H54 (cell line): ENCODE results near the gene HES3.
"Not testable (repeated sequence)": the region's sequence is repeated elsewhere in the genome, so short reads cannot be mapped to it uniquely, and the experiment has no call there.

Source experiments
- DNase-seq: peaks from one replicate; pipeline ENCODE4 v3.0.0; 2011; ENCODE audit warnings: low spot score, mixed read lengths; ENCODE audit not compliant: insufficient read length
- FAIRE-seq: peaks from 3 replicates; lab custom pipeline; 2011; peaks lifted over from hg19 to GRCh38; lab: Jason Lieb, UNC
- POLR2A ChIP-seq: IDR thresholded peaks from 2 replicates; pipeline ENCODE4 v1.6.1; 2011; ENCODE audit warnings: low read depth, mild to moderate bottlenecking, low read length

HES3 gene

GRCh38 chr1:6209661-6210580 is 34.1 kb upstream of the HES3 start:
- TF ChIP-seq POLR2A: no peak
- FAIRE-seq: no peak
- DNase-seq: no peak

- FAIRE-seq (no peak), DNase-seq (no peak)
- no peak for TF ChIP-seq POLR2A
Observed at GRCh38 chr1:6210591-6211355, 33.2 kb upstream of the HES3 start.

- no peak for TF ChIP-seq POLR2A
- FAIRE-seq (no peak), DNase-seq (no peak)
Observed at GRCh38 chr1:6211731-6212130, 32.2 kb upstream of the HES3 start.

- DNase-seq (no peak), FAIRE-seq (no peak)
- TF ChIP-seq POLR2A: no peak
Observed at GRCh38 chr1:6212193-6212959, 31.6 kb upstream of the HES3 start.

GRCh38 chr1:6218375-6219164 is 25.4 kb upstream of the HES3 start:
- DNase-seq (no peak), FAIRE-seq (no peak)
- no peak for TF ChIP-seq POLR2A

GRCh38 chr1:6219641-6220040 is 24.3 kb upstream of the HES3 start:
- FAIRE-seq, DNase-seq: not testable (repeated sequence)

GRCh38 chr1:6220236-6220635 is 23.7 kb upstream of the HES3 start:
- no peak for TF ChIP-seq POLR2A
- FAIRE-seq: no peak
- DNase-seq: no peak

GRCh38 chr1:6221210-6221784 is 22.7 kb upstream of the HES3 start:
- no peak for TF ChIP-seq POLR2A
- DNase-seq: no peak
- FAIRE-seq: no peak

- DNase-seq (no peak), FAIRE-seq (no peak)
- no peak for TF ChIP-seq POLR2A
Observed at GRCh38 chr1:6222636-6223035, 21.3 kb upstream of the HES3 start.

GRCh38 chr1:6223617-6224016 is 20.4 kb upstream of the HES3 start:
- no peak for TF ChIP-seq POLR2A
- no peak for FAIRE-seq
- no peak for DNase-seq

- no peak for FAIRE-seq
- no peak for TF ChIP-seq POLR2A
- no peak for DNase-seq
Observed at GRCh38 chr1:6224718-6225117, 19.3 kb upstream of the HES3 start.

GRCh38 chr1:6225651-6226050 is 18.3 kb upstream of the HES3 start:
- FAIRE-seq (no peak), DNase-seq (no peak)
- TF ChIP-seq POLR2A: no peak

- no peak for TF ChIP-seq POLR2A
- no peak for FAIRE-seq
- DNase-seq: no peak
Observed at GRCh38 chr1:6233376-6233775, 10.6 kb upstream of the HES3 start.
